HK-2 (cell line): Measurements from ENCODE around the gene CRAT.
"Not testable (repeated sequence)": the region's sequence is repeated elsewhere in the genome, so short reads cannot be mapped to it uniquely, and the experiment has no call there.

ENCODE experiments used
- DNase-seq: peaks from one replicate; pipeline ENCODE4 v3.0.0-alpha.2; 2018; ENCODE audit not compliant: unreplicated experiment

The CRAT gene

DNA sequence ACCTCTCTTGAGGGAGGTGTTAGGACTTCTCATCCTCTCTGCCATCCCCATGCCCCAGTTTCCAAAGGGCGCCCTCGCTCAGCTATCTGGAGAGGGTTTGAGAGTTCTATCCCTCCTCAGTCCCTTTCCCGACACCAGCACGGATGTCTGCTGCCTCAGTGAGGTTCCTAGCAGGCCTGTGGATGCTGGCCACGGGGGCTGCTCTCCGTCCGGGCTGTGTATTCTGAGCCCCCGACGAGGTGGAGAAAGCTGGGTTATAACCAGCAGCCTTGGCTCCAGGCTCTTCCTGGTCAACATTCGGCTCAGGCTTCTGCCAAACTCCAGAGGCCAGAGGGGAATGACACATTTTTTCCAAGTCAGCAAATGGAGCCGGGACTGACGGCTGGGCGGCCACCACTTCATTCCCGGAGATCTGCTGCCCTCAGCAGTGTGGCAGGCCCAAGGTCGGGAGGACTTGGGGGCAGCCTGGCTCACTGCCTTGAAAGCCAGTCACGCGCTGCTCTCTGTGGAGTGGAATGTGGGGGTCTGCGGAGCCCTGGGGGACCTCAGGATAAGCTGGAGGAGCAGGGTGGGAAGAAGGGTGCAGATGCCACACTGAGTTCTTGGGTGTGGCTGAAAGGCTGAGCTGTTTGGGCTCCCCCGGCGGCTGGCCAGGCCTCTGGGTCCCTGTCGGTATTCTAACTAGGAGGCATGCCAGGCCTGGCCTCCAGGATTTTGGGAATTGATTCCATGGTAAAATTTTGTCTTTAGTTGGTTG, 28.1 kb upstream of the CRAT start:
- DNase-seq: no peak

DNA sequence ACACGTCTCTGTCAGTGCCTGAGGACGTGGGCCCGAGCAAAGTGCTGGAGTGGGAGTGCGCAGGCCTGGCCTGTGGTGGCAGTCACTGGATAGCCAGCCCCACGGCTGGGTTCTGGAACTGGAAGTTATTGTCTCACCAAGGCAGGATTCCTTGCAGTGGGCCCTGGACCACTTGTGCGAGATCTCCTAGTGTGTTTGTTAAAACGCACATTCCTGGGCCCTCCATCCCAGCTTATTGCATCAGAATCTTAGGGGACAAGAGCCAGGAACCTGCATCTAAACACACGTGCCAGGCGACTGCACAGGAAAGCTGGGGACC, 27.5 kb upstream of the CRAT start:
- DNase-seq: no peak

DNA sequence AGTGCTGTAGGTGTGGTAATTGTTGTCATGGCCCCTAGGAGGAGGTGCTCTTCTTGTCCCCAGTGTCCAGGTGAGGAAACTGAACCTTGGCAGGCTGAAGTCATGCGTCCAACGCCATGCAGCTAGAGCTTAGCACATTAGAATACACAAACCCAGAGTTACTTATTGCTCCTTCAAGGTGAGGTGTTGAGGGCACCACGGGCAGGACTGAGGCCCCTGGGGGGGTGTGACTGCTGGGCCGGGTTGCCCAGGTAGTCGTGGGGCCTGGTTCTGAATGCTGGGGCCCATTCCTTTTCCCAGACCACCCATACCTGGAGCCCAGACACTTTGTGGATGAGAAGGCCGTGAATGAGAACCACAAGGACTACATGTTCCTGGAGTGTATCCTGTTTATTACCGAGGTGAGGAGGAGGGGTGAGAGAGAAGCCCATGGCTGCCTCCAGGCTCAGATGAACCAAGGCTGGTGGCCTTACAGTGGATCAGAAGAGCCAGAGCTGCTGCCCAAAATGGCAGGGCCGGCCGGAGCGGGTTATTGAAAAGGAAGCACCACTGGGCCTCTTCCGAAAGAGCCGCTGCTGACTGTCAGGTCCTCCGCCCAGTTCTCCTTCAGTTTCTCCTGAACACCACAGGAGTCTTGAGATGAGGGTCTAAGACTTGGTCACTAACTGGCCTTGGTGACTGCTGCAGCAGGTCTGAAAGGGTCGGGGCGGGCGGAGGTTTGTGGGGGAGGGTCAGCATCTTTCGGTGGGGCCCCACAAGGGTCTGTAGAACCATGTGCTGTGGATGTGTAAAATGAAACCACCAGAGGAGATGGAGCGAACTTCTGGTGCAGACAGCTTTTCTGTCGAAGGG, 26.9 kb upstream of the CRAT start:
- DNase-seq: no peak

DNA sequence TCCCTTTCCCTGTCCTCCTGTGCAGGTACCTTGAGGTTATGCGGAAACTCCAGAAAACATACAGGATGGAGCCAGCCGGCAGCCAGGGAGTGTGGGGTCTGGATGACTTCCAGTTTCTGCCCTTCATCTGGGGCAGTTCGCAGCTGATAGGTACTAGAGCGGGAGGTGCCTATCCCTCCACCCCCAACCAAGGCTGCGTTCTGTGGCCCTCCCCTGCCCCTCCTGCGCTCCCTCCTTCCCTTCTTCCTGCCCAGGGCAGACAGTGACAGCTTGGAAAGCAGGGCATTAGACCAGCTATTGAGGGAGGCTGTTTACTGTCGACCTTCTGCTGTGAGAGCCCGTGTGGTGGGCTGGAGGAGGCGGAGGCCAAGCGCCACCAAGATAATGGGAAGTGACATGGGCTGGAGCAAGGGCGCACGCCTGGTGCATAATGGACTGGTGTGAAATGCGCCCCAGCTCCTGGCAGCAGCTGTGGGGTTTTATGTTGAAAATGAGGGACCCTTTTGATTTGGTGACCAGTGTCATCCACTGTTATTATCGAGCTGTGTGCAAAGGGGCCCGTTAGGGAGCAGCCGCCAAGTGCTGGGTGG, 25.9 kb upstream of the CRAT start:
- no peak for DNase-seq

DNA sequence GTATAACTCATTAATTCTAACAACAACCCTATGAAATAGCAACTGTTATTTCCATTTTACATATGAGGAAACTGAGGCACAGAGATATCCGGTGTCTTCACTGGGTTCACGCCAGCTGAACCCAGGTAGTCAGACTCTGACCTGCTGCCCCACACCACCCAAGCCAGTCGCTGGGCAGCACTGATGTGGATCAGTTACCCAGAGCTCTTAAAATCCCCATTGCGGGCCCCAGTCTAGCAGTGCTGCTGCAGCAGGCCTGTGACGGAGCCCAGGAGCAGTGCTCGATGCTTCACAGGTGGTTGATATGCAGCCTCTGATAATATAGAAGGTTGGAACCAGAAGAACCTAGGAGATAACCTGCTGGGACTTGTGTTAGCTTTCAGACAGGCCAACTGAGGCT, 24.9 kb upstream of the CRAT start:
- no peak for DNase-seq

DNA sequence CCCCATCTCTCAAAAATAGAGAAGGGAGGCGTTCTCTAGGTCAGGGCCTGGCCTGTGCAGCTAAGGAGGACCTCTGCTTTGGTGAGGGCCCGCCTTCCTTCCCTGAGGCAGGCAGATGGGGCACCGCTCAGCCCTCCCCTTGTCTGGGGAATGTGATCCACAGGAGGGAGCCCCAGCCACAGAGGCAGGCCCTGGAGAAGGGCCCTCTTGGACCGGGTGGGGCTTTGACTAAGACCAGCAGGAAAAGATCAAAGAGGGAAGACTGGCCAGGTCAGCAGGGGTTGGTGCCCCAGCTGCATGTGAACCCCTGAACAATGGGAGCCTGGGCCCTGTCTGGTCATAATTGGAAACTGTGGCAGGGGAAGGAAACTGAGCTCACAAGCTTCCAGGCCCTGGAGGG, 22.5 kb upstream of the CRAT start:
- no peak for DNase-seq

DNA sequence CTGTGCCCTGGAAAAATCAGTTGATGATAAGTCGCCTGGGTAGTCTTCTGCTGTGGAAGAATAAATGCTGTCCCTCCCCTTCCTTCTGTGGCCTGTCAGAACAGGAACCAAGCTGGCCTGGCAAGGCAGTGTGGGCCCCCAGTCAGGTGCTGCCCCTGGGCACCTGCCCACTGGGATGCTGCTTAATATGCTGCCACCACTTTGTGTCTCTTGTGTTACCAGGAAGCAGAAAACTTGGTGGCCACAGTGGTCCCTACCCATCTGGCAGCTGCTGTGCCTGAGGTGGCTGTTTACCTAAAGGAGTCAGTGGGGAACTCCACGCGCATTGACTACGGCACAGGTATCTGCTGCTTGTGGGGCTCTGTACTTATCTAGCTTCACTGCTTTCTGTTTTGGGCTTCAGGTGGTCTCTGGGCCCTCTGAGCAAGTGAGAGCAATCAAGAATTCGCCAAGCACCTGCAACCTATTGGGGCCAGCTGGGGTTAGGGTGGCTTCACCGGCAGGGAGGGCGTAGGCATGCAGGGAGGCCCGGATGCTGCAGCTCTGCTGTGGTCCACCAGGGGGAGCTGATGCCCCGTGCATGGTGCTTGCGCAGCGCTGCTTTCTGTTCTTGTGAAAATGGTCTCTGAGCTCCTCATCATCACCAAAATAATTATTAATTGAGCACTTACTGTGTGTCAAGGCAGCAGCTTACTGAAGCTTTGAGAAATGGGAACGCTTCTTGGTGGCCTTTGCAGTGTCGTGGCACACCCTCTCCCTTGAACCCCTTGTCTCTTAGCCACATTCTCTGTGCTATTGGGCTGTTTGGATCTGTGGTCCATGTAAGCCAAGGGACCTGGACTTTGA, 20.9 kb upstream of the CRAT start:
- peak; percentile 71 for DNase-seq

DNA sequence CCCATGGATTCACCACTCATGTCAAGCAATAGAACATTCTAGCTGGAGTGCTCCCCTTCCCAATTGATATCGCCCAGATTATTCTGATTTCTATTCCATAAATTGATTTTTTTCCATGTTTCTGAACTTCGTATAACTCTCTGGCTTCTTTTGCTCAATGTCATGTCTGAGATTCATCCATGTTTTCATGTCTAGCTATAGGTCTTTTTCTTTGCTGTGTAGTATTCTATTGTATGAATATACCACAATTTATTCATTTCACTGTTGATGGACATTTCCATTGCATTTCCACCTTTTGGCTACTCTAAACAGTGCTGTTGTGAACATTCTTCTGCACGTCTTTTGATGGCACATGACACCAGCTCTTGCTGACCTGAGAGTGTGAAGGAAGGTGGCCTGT, 20.2 kb upstream of the CRAT start:
- DNase-seq: no peak

DNA sequence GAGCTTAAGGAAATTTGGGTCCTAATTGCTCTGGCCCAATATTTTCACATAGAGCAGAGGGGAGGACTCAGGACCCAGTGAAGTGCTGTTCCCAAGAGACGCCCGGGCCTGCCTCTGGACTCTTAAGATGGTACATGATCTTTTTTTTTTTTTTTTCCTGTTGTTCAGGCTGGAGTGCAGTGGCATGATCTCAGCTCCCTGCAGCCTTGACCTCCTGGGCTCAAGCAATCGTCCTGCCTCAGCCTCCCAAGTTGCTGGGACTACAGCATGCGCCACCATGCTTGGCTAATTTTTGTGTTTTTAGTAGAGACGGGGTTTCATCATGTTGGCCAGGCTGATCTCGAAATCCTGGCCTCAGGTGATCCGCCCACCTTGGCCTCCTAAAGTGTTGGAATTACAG, 19.7 kb upstream of the CRAT start:
- DNase-seq: not testable (repeated sequence)

DNA sequence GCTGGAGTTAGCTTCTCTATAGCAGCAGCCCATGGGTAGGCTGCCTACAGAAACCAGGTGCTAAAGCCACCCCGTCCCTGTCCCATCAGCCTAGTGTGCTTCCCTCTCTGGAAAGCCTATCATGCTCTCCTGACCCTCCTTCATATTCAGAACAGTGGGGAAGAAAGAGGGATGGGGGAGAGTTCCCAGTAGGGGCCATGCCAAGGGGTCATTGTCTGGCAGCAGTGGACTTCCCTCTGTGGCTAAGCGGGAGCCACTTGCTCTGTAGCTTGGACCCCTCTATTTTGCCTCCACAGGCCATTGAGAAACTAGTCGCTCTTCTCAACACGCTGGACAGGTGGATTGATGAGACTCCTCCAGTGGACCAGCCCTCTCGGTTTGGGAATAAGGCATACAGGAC, 18.1 kb upstream of the CRAT start:
- no peak for DNase-seq

DNA sequence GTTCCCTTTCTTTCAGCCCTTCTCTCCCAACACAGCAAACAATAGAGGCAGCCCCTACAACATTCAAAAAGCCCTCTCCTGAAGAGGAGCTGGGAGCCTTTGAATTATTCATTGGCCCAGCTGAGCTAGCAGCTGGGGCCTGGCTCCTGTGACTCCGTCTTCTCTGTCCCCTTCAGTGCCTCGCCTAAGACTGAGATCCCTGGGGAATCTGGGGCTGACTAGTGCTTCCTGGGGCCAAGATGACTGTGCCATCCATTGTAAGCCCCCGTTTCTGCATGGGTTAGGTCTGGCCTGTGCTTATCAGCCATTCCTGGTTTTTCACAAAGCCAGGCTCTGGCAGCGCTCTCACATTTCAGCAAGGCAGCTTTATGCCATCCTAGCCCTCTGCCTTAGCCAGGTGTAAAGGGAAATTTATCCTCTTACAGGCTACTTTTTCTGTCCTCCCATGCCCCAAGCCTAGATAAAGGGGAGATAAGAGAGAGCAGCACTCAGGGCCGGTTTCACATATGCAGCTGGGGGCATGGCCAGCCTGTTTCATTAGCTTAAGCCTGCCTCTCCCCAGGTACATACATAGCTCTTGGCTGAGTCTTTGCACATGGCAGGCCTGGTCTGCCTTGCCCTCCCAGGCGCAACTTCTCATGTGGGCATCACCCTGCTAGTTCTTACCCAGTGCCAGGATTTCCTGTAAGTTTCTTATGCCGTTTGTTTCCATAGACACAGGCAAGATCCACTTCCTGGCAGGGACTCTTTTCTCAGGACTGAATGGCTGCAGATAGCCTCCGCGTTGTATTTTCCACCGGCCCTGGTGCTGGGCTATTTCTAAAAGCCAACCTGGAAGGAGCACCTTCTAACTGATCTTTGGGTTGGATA, 16.4 kb upstream of the CRAT start:
- no peak for DNase-seq

DNA sequence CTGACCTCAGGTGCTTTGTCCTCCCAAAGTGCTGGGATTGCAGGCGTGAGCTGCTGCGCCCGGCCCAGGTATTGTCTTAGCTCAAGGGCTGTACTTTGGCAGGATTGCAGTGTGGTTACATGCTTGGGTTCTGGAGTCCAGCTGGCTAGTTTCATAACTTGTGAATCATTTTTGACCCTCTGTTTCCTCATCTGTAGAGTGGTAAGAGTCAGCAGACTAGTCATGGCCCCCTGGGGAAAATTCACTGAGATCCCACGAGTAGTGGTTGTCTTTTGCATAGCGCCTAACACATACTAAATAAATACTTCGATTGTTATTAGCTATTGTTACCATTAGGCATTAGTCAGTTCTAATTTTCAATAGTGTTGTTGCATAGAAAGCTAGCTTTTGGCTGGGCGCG, 14.9 kb upstream of the CRAT start:
- DNase-seq: no peak

DNA sequence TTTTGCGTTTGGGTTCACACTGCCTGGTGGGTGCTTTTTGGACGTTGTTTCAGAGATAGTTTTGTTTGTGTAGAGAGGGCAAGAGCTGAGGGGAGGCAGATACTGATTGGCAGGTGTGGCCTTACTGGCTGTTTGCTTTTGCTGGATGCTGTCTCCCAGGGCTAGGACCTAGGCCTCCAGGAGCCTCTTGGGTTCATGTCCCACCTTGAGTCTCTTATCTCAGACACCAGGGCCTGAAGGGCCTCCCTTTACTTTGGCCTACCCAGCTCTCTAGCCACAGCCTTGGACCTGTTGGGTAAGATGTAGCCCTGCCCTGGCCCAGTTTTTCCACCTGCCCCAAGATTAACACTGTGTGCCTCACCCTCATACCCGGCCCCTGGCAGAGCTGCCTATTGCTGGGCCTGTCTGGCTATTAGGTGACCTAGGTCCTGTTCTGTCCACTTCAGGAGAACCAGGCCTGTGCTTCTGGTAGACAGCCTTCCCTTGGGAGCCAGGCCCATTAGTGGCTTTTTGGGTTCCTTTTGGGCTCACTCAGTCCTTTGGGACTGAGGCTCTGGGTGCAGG, 14.0 kb upstream of the CRAT start:
- no peak for DNase-seq

DNA sequence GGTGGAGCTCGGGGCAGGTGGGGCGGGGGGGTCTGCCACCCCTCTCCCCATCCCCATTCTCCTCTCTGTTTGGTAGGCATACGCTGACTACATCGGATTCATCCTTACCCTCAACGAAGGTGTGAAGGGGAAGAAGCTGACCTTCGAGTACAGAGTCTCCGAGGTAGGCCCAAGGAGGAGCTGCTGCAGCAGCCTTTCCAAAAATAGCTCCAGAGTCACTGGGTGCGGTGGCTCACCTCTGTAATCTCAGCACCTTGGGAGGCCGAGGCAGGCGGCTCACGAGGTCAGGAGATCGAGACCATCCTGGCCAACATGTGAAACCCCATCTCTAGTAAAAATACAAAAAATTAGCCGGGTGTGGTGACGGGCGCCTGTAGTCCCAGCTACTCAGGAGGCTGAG, 12.4 kb upstream of the CRAT start:
- DNase-seq: not testable (repeated sequence)

DNA sequence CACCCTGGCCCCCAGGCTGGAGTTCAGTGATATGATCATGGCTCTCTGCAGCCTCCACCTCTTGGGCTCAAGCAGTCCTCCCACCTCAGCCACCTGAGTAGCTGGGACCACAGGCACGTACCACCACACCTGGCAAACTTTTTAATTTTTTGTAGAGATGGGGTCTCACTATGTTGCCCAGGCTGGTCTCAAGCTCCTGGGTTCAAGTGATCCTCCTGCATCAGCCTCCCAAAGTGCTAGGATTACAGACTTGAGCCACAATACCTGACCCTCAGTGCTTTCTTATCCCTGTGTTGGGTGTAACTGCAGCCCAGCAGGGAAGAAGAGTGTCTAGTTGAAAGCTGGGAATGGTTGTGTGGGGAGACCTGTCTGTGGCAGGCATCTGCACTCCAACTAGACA, 11.5 kb upstream of the CRAT start:
- DNase-seq: no peak

DNA sequence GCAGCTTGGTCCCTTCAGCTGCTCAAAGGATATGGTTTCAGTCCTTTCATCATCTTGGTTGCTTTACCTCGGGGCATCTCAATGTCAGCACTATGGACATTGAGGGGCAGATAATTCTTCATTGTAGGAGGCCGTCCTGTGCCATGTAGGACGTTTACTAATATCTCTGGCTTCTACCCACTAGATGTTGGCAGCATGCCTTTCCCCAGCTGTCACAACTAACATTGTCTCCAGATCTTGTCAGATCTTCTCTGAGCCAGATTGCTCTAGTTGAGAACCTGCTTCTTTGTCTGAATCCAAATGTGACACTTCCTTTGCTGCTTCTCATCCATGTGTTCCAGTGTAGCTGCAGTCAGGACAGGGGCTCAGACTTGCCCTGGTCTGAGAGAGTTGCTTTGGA, 10.9 kb upstream of the CRAT start:
- DNase-seq: no peak

DNA sequence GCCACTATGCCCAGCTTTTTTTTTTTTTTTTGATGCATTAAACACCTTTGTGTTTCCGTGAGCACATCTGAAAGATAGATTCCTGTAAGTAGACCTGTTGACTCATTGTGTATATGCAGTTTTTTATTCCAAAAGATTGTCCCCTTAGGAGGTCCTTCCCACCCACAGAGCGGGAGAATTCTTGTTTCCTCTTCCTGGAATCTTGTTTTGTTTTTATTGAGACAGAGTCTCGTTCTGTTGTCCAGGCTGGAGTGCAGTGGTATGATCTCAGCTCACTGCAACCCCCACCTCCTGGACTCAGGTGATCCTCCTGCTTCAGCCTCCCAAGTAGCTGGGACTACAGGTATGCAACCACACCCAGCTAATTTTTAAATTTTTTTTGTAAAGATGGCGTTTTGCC, 8.2 kb upstream of the CRAT start:
- DNase-seq: no peak

DNA sequence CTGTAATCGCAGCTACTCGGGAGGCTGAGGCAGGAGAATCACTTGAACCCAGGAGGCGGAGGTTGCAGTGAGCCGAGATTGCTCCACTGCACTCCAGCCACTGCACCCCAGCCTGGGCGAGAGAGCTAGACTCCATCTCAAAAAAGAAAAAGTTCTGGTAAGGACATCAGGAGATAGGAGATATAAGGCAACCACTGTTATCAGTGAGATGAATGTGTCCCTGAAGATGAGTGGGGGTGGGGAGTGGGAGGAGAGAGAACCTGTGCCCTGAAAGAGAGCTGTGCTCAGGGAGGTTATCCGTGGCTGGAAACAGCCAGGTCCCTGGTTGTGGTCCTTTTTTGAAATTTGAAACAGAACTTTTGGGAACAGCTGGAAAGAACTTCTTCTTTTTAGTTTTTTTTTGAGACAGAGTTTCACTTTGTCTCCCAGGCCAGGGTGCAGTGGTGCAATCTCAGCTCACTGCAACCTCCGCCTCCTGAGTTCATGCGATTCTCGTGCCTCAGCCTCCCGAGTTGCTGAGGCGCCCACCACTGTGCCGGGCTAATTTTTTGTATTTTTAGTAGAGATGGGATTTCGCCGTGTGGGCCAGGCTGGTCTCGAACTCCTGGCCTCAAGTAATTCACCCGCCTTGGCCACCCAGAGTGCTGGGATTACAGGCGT, 3.2 kb upstream of the CRAT start:
- no peak for DNase-seq

DNA sequence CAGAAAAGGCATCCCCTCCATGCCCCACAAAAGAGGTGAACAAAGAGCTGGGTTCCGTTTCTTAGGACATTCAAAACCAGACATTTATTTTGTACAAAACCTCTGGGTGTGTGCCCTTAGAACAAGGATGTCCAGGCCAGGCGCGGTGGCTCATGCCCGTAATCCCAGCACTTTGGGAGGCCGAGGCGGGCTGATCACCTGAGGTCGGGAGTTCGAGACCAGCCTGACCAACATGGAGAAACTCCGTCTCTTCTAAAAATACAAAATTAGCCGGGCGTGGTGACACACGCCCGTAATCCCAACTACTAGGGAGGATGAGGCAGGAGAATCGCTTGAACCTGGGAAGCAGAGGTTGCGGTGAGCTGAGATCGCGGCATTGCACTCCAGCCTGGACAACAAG, 1.9 kb upstream of the CRAT start:
- DNase-seq: not testable (repeated sequence)

DNA sequence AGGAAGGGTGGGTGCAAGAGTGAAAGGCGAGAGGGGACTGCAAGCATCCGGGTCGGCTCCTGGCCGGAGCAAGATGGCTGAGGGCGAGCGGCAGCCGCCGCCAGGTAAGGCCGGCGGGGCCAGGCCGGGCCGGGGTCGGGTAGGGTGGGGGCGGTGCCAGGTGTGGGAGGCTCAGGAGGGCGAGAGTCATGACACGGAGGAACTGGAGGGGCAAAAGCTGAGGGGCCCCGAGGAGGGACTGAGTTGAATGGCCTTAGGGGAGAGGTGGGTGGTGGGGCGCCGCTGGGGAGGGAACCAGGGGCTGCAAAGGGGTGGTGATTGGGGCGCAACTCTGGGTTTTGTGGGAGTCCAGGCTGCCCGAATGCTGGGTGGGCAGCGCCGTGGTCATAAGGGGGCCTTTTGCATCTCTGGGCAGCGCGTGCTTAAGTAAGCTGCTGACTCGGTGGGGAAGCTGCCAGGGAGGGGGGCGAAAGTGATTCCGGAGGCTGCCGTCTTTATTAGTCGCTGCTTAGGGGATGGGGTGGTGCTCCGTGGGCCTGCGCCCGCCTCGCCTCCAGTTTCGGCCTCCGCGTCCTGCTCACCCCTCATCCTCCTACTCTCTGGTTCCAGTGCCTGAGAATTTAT, 1.0 kb upstream of the CRAT start:
- DNase-seq: peak; percentile 52
